Nephron progenitor cell (in vitro differentiated cells): ENCODE results near the gene TRAPPC3.
A peak's percentile ranks its signal among the peaks of the same experiment; 100 is the strongest.

Experiments
- DNase-seq: peaks from one replicate; pipeline ENCODE4 v3.0.0; 2021
- H3K27ac Mint-ChIP-seq: 2 replicates; pipeline ENCODE4 v1.8.0; 2021; ENCODE audit warnings: mild to moderate bottlenecking, moderate library complexity, mixed read lengths
- H3K27me3 Mint-ChIP-seq: 2 replicates; pipeline ENCODE4 v1.8.0; 2021; ENCODE audit warnings: mild to moderate bottlenecking, low read depth, mixed read lengths; ENCODE audit not compliant: poor library complexity
- H3K36me3 Mint-ChIP-seq: 2 replicates; pipeline ENCODE4 v1.8.0; 2021; ENCODE audit warnings: low read depth, mixed read lengths
- H3K4me1 Mint-ChIP-seq: 2 replicates; pipeline ENCODE4 v1.8.0; 2021; ENCODE audit warnings: mixed read lengths
- H3K4me3 Mint-ChIP-seq: 2 replicates; pipeline ENCODE4 v1.8.0; 2021; ENCODE audit warnings: mild to moderate bottlenecking, moderate library complexity, mixed read lengths
- H3K9me3 Mint-ChIP-seq: 2 replicates; pipeline ENCODE4 v1.8.0; 2021; ENCODE audit warnings: mild to moderate bottlenecking, moderate library complexity, mixed read lengths
- CTCF ChIP-seq: fragments of 200-600 bp; sonication (generic); IDR thresholded peaks from 2 replicates; pipeline ENCODE4 v1.5.0; 2021; ENCODE audit warnings: antibody characterized with exemption

The TRAPPC3 gene

GRCh38 chr1:36166938-36167905, 17.9 kb upstream of the TRAPPC3 start:
- TF ChIP-seq CTCF = no peak
- DNase-seq = no peak
- Mint-ChIP-seq H3K4me3 (no peak overlapping the region), H3K27me3 (no peaks in the 10 kb centered on the region), H3K27ac (peak overlapping the region; percentile 86), H3K9me3 (no peaks in the 10 kb centered on the region), H3K4me1 (peaks cover 44% of the 10 kb centered on the region), H3K36me3 (peaks cover 35% of the 10 kb centered on the region)

GRCh38 chr1:36166136-36166535, 16.9 kb upstream of the TRAPPC3 start:
- H3K9me3 Mint-ChIP-seq = no peaks in the 10 kb centered on the region
- peak overlapping the region; percentile 88 for H3K27ac Mint-ChIP-seq
- TF ChIP-seq CTCF = no peak
- DNase-seq = no peak
- no peaks in the 10 kb centered on the region for H3K27me3 Mint-ChIP-seq
- no peak overlapping the region for H3K4me3 Mint-ChIP-seq
- peaks cover 54% of the 10 kb centered on the region for H3K4me1 Mint-ChIP-seq
- H3K36me3 Mint-ChIP-seq = peaks cover 31% of the 10 kb centered on the region

- no peak overlapping the region for H3K27ac Mint-ChIP-seq
- TF ChIP-seq CTCF = no peak
- no peak overlapping the region for H3K4me3 Mint-ChIP-seq
- DNase-seq = no peak
- no peaks in the 10 kb centered on the region for H3K9me3 Mint-ChIP-seq
- H3K4me1 Mint-ChIP-seq = peaks cover 61% of the 10 kb centered on the region
- no peaks in the 10 kb centered on the region for H3K27me3 Mint-ChIP-seq
- peaks cover 30% of the 10 kb centered on the region for H3K36me3 Mint-ChIP-seq
Measured at GRCh38 chr1:36165145-36165544, 15.9 kb upstream of the TRAPPC3 start.

GRCh38 chr1:36164361-36164760, 15.1 kb upstream of the TRAPPC3 start:
- Mint-ChIP-seq H3K4me1 (peaks cover 67% of the 10 kb centered on the region), H3K27ac (peak overlapping the region; percentile 79), H3K36me3 (peaks cover 30% of the 10 kb centered on the region), H3K27me3 (no peaks in the 10 kb centered on the region), H3K9me3 (no peaks in the 10 kb centered on the region), H3K4me3 (no peak overlapping the region)
- DNase-seq = no peak
- TF ChIP-seq CTCF = no peak

GRCh38 chr1:36163426-36163825, 14.1 kb upstream of the TRAPPC3 start:
- no peak for TF ChIP-seq CTCF
- no peak overlapping the region for H3K27ac Mint-ChIP-seq
- H3K4me3 Mint-ChIP-seq = no peak overlapping the region
- no peaks in the 10 kb centered on the region for H3K9me3 Mint-ChIP-seq
- no peaks in the 10 kb centered on the region for H3K27me3 Mint-ChIP-seq
- peaks cover 69% of the 10 kb centered on the region for H3K4me1 Mint-ChIP-seq
- no peak for DNase-seq
- H3K36me3 Mint-ChIP-seq = peaks cover 31% of the 10 kb centered on the region
